ENCODE results near the gene SPOPL.
A peak's percentile ranks its signal among the peaks of the same experiment; 100 is the strongest.
"Not testable (repeated sequence)": the region's sequence is repeated elsewhere in the genome, so short reads cannot be mapped to it uniquely, and the experiment has no call there.

The SPOPL gene

DNA sequence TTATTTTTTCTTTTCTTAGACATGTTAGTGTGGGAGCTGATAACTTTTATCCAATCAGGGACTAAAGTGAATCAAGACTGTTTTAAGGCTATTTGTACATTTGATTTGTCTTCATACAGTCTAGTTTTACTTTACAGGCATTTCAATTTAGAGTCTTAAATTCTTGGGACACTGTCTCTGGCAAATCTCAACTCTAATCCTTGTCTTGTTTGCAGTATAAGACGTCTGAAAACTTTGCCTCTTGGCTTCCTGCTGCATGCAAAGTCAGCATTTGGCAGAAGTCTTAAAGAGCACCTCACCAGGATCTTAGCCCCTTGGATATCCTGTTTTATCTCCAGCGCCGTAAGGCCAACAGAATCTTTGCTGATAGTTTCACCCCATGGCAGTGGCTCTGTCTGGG is 30.3 kb downstream of the SPOPL start:
- no peak for DNase-seq

- DNase-seq, result no peak
Observed at GRCh38 chr2:138534791-138535190, 33.2 kb downstream of the SPOPL start.

- DNase-seq, result peak; percentile 1
Observed at GRCh38 chr2:138536302-138536701, 34.7 kb downstream of the SPOPL start.

DNA sequence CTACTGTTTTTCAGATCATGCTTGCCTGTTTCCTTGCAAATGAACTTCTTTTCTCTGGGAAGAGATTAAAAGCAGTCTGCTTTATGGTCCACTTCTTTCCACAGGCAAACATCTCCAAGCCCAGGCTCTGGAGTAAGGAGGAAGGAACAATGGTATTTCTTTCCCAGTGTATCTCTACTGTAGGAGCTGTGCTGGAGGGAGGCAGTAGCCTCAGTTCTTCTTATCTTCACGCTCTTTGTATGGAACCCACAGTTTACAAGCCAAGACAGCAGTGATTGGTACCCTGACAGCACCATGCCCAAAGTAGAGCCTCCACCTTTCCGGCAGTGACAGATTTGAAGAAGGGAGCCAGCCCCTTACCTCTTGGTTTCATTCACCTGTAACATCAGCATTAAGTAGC is 35.2 kb downstream of the SPOPL start:
- no peak for DNase-seq

- DNase-seq, result no peak
Observed at GRCh38 chr2:138537170-138537915, 35.8 kb downstream of the SPOPL start.

DNA sequence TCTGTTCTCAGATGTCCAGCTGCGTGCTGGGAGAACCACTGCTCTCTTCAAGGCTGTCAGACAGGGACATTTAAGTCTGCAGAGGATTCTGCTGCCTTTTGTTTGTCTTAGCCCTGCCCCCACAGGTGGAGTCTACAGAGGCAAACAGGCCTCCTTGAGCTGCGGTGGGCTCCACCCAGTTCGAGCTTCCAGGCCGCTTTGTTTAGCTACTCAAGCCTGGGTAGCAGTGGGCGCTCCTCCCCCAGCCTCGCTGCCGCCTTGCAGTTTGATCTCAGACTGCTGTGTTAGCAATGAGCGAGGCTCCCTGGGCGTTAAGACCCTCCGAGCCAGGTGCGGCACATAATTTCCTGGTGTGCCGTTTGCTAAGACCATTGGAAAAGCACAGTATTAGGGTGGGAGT is 42.6 kb downstream of the SPOPL start:
- not testable (repeated sequence) for DNase-seq

GRCh38 chr2:138548796-138549195 is 47.2 kb downstream of the SPOPL start:
- DNase-seq, result no peak

DNA sequence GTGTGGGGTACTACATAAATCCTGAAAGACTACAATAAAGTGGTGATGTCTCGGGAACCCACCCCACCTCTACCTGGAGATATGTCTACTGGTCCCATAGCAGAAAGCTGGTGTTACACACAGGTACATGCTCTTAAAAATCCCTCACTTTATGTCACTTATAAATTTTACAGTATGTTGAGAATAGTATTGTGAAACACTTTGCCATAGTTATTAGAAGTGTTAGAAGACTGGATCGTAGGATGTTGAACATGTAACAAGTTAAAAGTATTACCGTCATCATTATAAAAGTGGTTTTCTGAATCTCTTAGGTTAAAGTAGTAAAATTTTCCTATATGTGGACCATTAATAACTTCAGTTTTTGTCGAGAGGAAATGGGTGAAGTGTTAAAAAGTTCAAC is 48.6 kb downstream of the SPOPL start:
- no peak for DNase-seq

- no peak for DNase-seq
Observed at GRCh38 chr2:138550670-138551287, 49.2 kb downstream of the SPOPL start.

GRCh38 chr2:138554123-138554522 is 52.6 kb downstream of the SPOPL start:
- DNase-seq, result no peak

DNA sequence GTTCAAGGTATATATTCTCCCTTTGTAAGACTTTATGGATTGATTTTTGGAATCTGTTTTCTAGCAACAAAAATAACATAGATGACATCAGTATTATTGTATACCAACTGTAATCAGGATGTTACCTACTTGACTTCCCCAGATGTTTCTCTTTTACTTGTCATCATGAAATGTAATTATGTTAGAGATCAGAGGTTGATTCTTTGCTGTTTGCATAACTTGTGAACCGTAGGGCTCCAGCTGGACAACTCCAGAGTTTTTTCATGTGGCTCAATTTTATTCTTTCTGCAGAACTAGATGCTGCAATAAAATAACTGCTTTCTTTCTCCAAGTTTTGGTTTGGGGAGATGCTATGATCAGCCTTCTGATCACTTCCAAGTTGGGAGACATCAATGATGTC is 58.1 kb downstream of the SPOPL start:
- DNase-seq, result no peak

DNA sequence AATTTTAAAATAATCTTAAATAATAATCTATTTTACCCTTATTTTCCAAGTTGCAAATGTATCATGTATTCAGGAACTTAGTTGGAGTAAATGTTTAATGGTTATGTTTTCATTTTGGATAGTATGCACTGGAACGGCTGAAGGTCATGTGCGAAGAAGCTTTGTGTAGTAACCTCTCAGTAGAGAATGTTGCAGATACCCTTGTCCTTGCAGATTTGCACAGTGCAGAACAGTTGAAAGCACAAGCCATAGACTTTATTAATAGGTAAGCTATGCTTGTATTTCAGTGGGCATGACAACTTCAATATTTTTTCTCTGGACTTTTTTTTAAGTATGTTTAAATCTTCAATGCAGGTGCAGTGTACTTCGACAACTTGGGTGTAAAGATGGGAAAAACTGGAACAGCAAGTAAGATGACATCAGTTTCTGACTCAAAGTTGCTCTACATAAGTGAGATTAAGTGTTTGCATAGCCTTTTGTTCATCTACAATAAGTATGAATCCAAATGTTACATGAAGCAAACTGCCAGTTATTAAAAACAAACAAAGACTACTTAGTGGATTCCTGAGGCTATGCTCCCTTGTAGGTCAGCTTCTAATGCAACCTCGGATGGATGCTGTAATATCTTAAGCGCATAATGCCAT is 63.1 kb downstream of the SPOPL start:
- no peak for DNase-seq

DNA sequence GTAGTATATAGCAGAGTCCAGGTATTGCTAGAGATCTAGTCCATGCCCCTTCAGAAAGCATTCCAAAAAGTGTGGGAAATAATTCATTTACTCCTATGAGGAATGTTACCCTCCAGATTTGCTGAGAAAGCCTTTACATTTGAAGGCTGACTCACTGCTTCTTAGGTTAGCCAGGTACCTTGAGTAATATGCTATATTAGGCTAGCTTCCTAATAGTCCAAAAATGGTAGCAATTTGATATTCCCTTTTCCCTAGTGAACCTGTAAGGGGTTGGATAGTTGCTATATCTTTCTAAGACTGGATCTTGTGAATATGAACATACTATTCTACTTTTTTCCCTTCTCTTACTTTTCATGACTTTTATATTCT is 63.6 kb downstream of the SPOPL start:
- no peak for DNase-seq

DNA sequence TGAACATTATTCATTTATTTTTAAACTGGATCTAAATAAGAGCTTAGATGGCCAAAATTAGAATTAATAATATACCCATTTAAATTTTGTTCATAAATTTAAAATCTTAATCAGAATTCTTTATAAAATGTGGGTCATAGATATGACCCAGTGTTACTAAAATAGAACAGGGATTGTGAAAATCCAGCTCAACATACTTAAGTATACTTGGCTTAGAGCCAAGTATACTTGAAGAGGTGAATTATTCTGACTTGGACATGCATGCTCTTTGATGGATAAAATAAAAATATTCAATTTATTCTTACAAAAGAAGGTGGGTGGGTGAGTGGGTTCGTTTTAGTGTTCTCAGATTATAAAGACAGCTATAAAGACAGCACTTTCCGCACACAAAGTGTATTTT is 70.7 kb downstream of the SPOPL start:
- DNase-seq, result no peak

GRCh38 chr2:138577066-138577465 is 75.5 kb downstream of the SPOPL start:
- DNase-seq, result no peak

GRCh38 chr2:138579556-138579955 is 78.0 kb downstream of the SPOPL start:
- DNase-seq, result no peak

- DNase-seq, result no peak
Observed at GRCh38 chr2:138581909-138582308, 80.3 kb downstream of the SPOPL start.

DNA sequence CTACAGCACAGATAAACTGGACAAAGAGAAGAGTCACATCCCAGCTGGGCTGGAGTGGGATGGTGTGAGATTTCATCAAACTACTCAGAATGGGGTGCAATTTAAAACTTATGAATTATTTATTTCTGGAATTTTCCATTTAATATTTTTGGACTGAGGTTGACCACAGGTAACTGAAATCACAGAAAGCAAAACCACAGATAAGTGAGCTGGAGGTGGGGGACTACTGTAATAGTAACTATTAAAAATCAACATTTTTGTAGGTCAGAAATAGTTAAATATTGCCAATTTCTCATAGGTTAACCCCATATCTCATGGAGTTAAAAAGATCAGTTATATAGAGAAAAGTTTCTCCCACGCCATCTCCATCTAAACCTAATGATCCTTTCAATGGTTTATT is 88.1 kb downstream of the SPOPL start:
- DNase-seq, result no peak

DNA sequence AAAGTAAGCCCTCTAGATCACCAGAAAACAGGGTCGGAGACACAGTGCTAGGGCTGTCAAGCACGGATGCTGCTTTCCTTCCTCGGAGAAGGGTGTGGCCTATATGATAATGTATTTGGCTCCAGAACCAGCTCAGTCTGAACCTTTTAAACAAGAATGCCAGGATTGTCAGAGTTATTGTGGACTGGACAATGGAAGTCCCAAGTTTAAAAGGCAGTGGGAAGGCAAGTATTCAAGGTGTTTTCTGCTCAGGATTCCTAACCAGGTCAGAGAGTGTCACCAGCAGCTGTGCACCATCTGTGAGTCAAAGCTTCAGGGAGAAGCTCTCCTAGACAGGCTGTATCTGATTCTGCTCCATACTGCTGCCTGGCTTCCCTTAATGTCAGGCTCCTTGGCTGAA is 94.8 kb downstream of the SPOPL start:
- DNase-seq, result no peak

DNA sequence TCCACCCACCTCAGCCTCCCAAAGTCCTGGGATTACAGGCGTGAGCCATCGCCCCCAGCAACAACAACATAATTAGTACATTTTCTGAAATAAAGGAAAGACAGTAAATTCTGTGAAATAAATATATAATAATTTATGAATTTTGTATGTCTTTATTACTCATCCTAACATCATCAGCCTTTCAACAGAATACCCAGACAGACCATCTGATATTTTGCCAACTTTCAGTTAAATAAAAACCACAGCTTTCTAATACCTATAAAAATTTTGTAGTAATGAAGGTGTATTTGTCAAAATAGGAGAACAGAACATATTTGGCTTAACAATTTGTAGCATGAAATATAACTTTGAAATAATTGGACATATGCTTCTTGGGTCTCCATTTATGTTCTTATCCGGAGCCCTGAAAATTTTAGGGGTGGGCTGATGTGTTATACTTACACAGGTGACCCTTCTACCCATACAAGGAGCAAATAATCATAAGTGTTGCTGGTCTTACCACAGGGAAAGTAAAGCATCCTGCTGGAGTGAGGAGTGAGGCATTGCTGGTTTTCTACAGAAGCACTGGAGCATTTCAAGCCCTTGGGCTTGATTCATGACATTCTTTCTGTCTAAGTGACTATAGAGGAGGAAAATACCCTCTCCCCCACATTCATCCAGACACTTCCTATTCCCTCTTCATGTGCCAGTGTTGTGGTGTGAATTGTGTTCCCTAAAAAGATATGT is 99.3 kb downstream of the SPOPL start:
- DNase-seq, result no peak

- no peak for DNase-seq
Observed at GRCh38 chr2:138601458-138602165, 100.0 kb downstream of the SPOPL start.

- DNase-seq, result no peak
Observed at GRCh38 chr2:138602166-138602460, 100.5 kb downstream of the SPOPL start.

DNA sequence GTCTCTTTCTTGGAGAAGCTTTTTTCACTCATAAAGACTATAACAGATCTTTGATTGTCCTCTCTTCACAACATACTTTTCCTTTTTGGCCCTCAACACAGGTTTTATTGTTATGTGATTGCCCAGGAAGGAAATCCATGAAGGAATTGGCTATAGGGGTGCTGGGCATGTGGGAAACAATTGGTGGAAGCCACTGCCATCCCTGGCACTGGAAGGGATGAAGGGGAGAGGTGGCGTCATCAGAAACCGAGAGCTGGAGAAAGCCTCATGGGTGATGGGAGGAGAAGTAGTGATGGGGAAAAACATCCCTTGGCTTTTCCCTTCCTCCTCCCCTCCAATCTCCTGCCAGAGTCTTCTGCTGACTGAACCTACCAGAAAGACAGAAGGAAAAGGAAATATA is 106.2 kb downstream of the SPOPL start:
- no peak for DNase-seq

Measured in fibroblast of skin of right quadriceps (primary cell).